Gastrocnemius medialis (tissue), 4 donors: ENCODE results near the gene ADD1.

Experiments used
- CTCF ChIP-seq, 5 experiments: fragments of 450-650 bp in 3 of 5; fragments of 200-600 bp in 2 of 5; sonication (generic) in 2 of 5; IDR thresholded peaks in 4 of 5; conservative IDR thresholded peaks in 1 of 5; 1 replicate in 4 of 5; 2 replicates in 1 of 5; pipeline ENCODE4 v1.5.1; 2016 to 2019; ENCODE audit warnings: antibody characterized with exemption in 5 of 5, mild to moderate bottlenecking in 3 of 5, moderate library complexity in 3 of 5
- POLR2A ChIP-seq, 2 donors: fragments of 450-650 bp; IDR thresholded peaks; one replicate each; pipeline ENCODE4 v1.6.1; 2017; ENCODE audit warnings: antibody characterized with exemption in 2 of 2, mild to moderate bottlenecking in 2 of 2, moderate library complexity in 2 of 2

GRCh38 chr4:2943364-2944090, 99.9 kb downstream of the ADD1 start:
- no peak for TF ChIP-seq CTCF (IDR thresholded peaks at IDR 0.05 in 4 of 5, conservative IDR thresholded peaks at IDR 0.05 in 1 of 5)
- no peak for TF ChIP-seq POLR2A (IDR thresholded peaks at IDR 0.05)
